ENCODE data around the gene WASF2. TPM values are rescaled to one million over a fixed set of nuclear protein-coding genes. Genes with fewer than 3 reads are reported as not detected.

The WASF2 gene
- total and polyA plus RNA-seq, 2 of the 13 experiments (the other 11 are each of a cell fraction or from before 2014, with no cell fraction given), result 10.4 to 27.7 TPM

GRCh38 chr1:27489501-27489972, 430 bp downstream of the WASF2 start (continued):
- no peak for TF ChIP-seq GMEB1 (CRISPR knock-in tag; IDR thresholded peaks at IDR 0.05; ENCODE audit: borderline replicate concordance)
- no peak for TF ChIP-seq TRIM24 (CRISPR knock-in tag; IDR thresholded peaks at IDR 0.05)
- TF ChIP-seq AGO2 (optimal IDR thresholded peaks at IDR 0.05; ENCODE audit: low read depth, low read length), result peak; percentile 52
- 0 out of 2 replicates have a peak, but pooled peaks have one; percentile 40 for TF ChIP-seq SAFB2 (CRISPR knock-in tag; IDR thresholded peaks at IDR 0.05; ENCODE audit: borderline replicate concordance, low read depth)

DNA sequence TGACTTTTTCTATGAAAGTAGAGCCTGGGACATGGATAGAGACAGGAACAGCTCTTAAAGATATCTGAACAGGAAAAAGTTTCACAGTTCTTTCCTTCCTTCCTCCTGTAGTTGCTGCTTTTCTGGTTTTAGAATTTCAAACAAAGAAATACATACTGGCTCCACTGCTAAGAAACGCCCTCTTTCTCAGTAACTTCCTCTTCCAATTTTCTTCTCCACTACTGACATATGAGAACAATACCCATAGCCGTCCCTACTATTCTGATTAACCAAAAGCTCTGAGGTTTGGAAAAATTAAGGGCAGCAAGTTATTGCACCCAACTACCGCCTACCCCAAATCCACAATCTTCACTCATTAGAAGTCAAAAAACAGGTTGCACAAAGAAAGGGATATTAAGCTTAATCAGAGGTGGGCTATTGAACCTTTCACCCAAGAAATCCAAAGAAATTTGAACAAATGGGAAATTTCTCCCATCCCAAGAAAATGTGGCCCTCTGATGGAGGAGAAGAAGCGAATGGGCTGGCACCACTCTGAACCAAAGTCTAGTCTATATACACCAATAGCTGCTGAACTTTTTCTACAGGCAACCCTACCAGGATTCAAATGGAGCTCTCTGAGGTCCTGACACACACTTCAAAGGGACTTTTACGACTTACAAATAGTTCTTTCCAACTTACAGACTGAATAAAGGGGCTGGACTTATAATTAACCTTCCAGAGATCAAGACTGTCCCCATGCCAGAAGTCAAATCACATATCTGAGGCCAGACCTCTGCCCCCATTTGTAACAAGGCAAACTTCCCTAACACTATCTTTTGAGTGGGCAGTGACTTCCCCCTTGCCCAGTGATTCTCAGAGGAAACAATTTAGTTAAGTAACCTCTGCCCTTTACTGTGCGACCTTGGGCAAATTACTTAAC, 1.7 kb downstream of the WASF2 start:
- H3K4me1 ChIP-seq (ENCODE audit: insufficient read depth, low read length), result peaks cover 38% of the 10 kb centered on the region
- CTCF ChIA-PET (ENCODE audit: low intra/inter-chr PET ratio, low total read pairs), result no interaction called here
- in situ Hi-C loops (cut with HindIII; ENCODE audit: extremely low pct_ligation_motif_present, low pct_unique_long_range_greater_than_20kb) (no loop called here), intact Hi-C loops (cut with micrococcal nuclease; ENCODE audit: unreplicated experiment) (no loop called here)
- peak overlapping the region; percentile 31 for H3K27ac ChIP-seq (ENCODE audit: extremely low read length, insufficient read depth, low read length)
- H2AFZ ChIP-seq (ENCODE audit: low read length), result no peak overlapping the region
- WGBS (ENCODE audit: low lambda C conversion rate), result 36% methylated on average over 6 of the region's 6 CpGs
- H3K4me3 ChIP-seq (replicated peaks in 1 of 3; ENCODE audit: insufficient read depth in 1 of 3, low read depth in 2 of 3, low read length in 3 of 3), result peak overlapping the region; percentile 69 to 95 (median 93)
- TF ChIP-seq ZNF768 (CRISPR knock-in tag; IDR thresholded peaks at IDR 0.05), result peak; percentile 29; the same call in 1 of the 2 replicates
- TF ChIP-seq ARNTL (CRISPR knock-in tag; IDR thresholded peaks at IDR 0.05), result 0 out of 2 replicates have a peak, but pooled peaks have one; percentile 23
- TF ChIP-seq, protein P1, sequence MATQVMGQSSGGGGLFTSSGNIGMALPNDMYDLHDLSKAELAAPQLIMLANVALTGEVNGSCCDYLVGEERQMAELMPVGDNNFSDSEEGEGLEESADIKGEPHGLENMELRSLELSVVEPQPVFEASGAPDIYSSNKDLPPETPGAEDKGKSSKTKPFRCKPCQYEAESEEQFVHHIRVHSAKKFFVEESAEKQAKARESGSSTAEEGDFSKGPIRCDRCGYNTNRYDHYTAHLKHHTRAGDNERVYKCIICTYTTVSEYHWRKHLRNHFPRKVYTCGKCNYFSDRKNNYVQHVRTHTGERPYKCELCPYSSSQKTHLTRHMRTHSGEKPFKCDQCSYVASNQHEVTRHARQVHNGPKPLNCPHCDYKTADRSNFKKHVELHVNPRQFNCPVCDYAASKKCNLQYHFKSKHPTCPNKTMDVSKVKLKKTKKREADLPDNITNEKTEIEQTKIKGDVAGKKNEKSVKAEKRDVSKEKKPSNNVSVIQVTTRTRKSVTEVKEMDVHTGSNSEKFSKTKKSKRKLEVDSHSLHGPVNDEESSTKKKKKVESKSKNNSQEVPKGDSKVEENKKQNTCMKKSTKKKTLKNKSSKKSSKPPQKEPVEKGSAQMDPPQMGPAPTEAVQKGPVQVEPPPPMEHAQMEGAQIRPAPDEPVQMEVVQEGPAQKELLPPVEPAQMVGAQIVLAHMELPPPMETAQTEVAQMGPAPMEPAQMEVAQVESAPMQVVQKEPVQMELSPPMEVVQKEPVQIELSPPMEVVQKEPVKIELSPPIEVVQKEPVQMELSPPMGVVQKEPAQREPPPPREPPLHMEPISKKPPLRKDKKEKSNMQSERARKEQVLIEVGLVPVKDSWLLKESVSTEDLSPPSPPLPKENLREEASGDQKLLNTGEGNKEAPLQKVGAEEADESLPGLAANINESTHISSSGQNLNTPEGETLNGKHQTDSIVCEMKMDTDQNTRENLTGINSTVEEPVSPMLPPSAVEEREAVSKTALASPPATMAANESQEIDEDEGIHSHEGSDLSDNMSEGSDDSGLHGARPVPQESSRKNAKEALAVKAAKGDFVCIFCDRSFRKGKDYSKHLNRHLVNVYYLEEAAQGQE (IDR thresholded peaks at IDR 0.05; ENCODE audit: borderline replicate concordance in 1 of 2, low read depth in 1 of 2, low read length in 2 of 2), result peak in 1 of 2 experiments; percentile 48; a peak in 2 of 4 replicates
- TF ChIP-seq GZF1 (CRISPR knock-in tag; IDR thresholded peaks at IDR 0.05), result no peak
- TF ChIP-seq CEBPB (IDR thresholded peaks at IDR 0.05; ENCODE audit: borderline replicate concordance, low read depth, low read length), result no peak
- peaks cover 17% of the 10 kb centered on the region; the same call in 1 of the 2 replicates for H4K20me1 ChIP-seq (ENCODE audit: insufficient read depth, low read length)
- POLR2A ChIA-PET, result interaction anchor here (1.2 kb wide), 1 partner anchor 75 kb away, joined by 3 read pairs; no protein-coding TSS in a partner anchor
- TSS peak; percentile 68 for BruUV-seq (replicated peaks)
- FAIRE-seq, result no peak
- H3K4me2 ChIP-seq (ENCODE audit: low read depth, low read length), result peak overlapping the region; percentile 87
- no peak for ATAC-seq
- H3K27me3 ChIP-seq (ENCODE audit: control insufficient read depth in 1 of 2, insufficient read depth in 2 of 2, low read length in 2 of 2), result no peaks in the 10 kb centered on the region; a peak in 1 of 5 replicates
- H3K9me3 ChIP-seq (ENCODE audit: low read length), result no peaks in the 10 kb centered on the region
- peaks cover 52% of the 10 kb centered on the region for H3K79me2 ChIP-seq (ENCODE audit: insufficient read depth, low read length)
- H3K36me3 ChIP-seq (replicated peaks in 1 of 2; ENCODE audit: control insufficient read depth in 1 of 2, insufficient read depth in 2 of 2, low read length in 2 of 2), result no peaks in the 10 kb centered on the region
- no peak for DNase-seq (ENCODE audit: low spot score)
- H3K9ac ChIP-seq (ENCODE audit: insufficient read depth, low read depth, low read length), result peak overlapping the region; percentile 99; the same call in 1 of the 2 replicates
